ENCODE data around the gene SLC16A3. TPM values are rescaled to one million over a fixed set of nuclear protein-coding genes. Genes with fewer than 3 reads are reported as not detected.

Gene SLC16A3
- total and polyA plus RNA-seq, 2 of the 4 experiments (the other 2 are of a cell fraction): 49.1 to 181 TPM

GRCh38 chr17:82235775-82236141, 6.9 kb downstream of the SLC16A3 start:
- CTCF ChIA-PET: no interaction called here
- in situ Hi-C loops (cut with MboI; ENCODE audit: low sequenced_read_pairs): no loop called here
- Histone ChIP-seq H4K5ac (ENCODE audit: low read depth, low read length) (no peak overlapping the region), H4K91ac (ENCODE audit: insufficient read depth, low read depth, low read length) (no peak overlapping the region), H2AFZ (replicated peaks; ENCODE audit: low read length, poor library complexity) (no peak overlapping the region), H3K9me1 (ENCODE audit: insufficient read depth, low read length) (no peaks in the 10 kb centered on the region), H2BK15ac (ENCODE audit: low read depth, low read length) (no peak overlapping the region), H3K14ac (replicated peaks; ENCODE audit: low read depth, low read length) (no peak overlapping the region), H3K79me1 (ENCODE audit: low read depth in 1 of 2, low read length in 2 of 2) (peaks cover 13 to 69% of the 10 kb centered on the region in 2 experiments; a peak in 3 of 4 replicates), H3K9ac (ENCODE audit: low read depth, low read length) (no peak overlapping the region), H3K36me3 (ENCODE audit: control insufficient read depth, insufficient read depth, low read length) (peaks cover 64% of the 10 kb centered on the region), H3K4me2 (ENCODE audit: low read depth, low read length) (no peak overlapping the region), H4K8ac (ENCODE audit: low read depth in 2 of 2, low read length in 2 of 2) (no peak overlapping the region), H3K27me3 (ENCODE audit: control insufficient read depth, insufficient read depth, low read length) (no peaks in the 10 kb centered on the region), H2BK5ac (ENCODE audit: low read depth, low read length, poor library complexity, severe bottlenecking) (no peak overlapping the region), H2AK9ac (replicated peaks; ENCODE audit: low read depth, low read length, poor library complexity) (peak overlapping the region; percentile 51), H4K20me1 (ENCODE audit: insufficient read depth, low read length) (peaks cover 100% of the 10 kb centered on the region), H3K4me1 (ENCODE audit: control insufficient read depth, insufficient read depth, low read length) (peaks cover 54% of the 10 kb centered on the region), H3K56ac (ENCODE audit: extremely low read depth, insufficient read depth, low read length) (no peak overlapping the region), H3K18ac (ENCODE audit: low read depth, low read length) (no peak overlapping the region), H3K4me3 (ENCODE audit: insufficient read depth, low read depth, low read length) (no peak overlapping the region), H2BK120ac (ENCODE audit: low read depth, low read length) (no peak overlapping the region), H3K4ac (ENCODE audit: low read depth, low read length) (no peak overlapping the region), H3K23ac (ENCODE audit: low read depth, low read length) (no peak overlapping the region), H2AK5ac (ENCODE audit: low read depth, low read length) (no peak overlapping the region), H3K27ac (ENCODE audit: insufficient read depth, low read length) (peak overlapping the region; percentile 27; the same call in 1 of the 2 replicates), H3K9me3 (ENCODE audit: control insufficient read depth, insufficient read depth, low read length) (no peaks in the 10 kb centered on the region), H2BK20ac (ENCODE audit: low read depth, low read length) (no peak overlapping the region)
- BruUV-seq (replicated peaks): no TSS peak
- TF ChIP-seq CHD1 (IDR thresholded peaks at IDR 0.05; ENCODE audit: low read depth, low read length): no peak
- WGBS, 2 experiments (ENCODE audit: extremely low coverage in 2 of 2, insufficient read length in 1 of 2): 79% methylated on average over 7 of the region's 15 CpGs; no CpG with 5 or more reads in 1 of the 2 experiments
- dilution Hi-C loops (cut with HindIII; ENCODE audit: low sequenced_read_pairs, unreplicated experiment): no loop called here
- POLR2A ChIA-PET (ENCODE audit: unreplicated experiment): no interaction called here
- intact Hi-C loops (cut with micrococcal nuclease): no loop called here
- no peak for ATAC-seq (ENCODE audit: low read depth)
- DNase-seq: no peak
